Kidney (tissue), 14 donors: ENCODE measurements around the gene HKDC1. TPM values are rescaled to one million over a fixed set of nuclear protein-coding genes. Genes with fewer than 3 reads are reported as not detected.

Experiments
- DNase-seq, 5 donors: peaks; one replicate each; pipeline ENCODE4 v3.0.0-alpha.2; 2013 to 2020
- FAIRE-seq: peaks from 2 replicates; lab custom pipeline; 2012; peaks lifted over from hg19 to GRCh38; lab: Jason Lieb, UNC
- H3K27ac ChIP-seq, 2 donors: one replicate each; pipeline ENCODE4 v1.7.0; 2013; ENCODE audit warnings: low read depth in 2 of 2, low read length in 2 of 2, inconsistent platforms in 1 of 2
- H3K27me3 ChIP-seq: one replicate; pipeline ENCODE4 v1.7.1; 2013; ENCODE audit warnings: low read length, inconsistent platforms; ENCODE audit not compliant: control insufficient read depth, insufficient read depth
- H3K36me3 ChIP-seq, 3 donors: one replicate each; pipeline versions ENCODE4 v1.7.0 to v1.7.1; 2013; ENCODE audit warnings: low read length in 3 of 3, control low read depth in 1 of 3, inconsistent platforms in 1 of 3; ENCODE audit not compliant: insufficient read depth in 3 of 3, control insufficient read depth in 2 of 3
- H3K4me1 ChIP-seq, 3 donors: one replicate each; pipeline versions ENCODE4 v1.7.0 to v1.7.1; 2013; ENCODE audit warnings: low read length in 3 of 3, inconsistent platforms in 1 of 3, low read depth in 1 of 3; ENCODE audit not compliant: control insufficient read depth in 2 of 3, insufficient read depth in 2 of 3
- H3K4me3 ChIP-seq, 3 donors: one replicate each; pipeline versions ENCODE4 v1.7.0 to v1.8.1; 2013; ENCODE audit warnings: low read length in 3 of 3, control low read depth in 1 of 3, inconsistent platforms in 1 of 3
- H3K9ac ChIP-seq, 3 donors: one replicate each; pipeline versions ENCODE4 v1.7.0 to v1.7.1; 2013; ENCODE audit warnings: low read length in 3 of 3, control low read depth in 1 of 3, inconsistent platforms in 1 of 3
- H3K9me3 ChIP-seq, 3 donors: one replicate each; pipeline versions ENCODE4 v1.7.0 to v1.7.1; 2013; ENCODE audit warnings: low read length in 3 of 3, control low read depth in 1 of 3, inconsistent platforms in 1 of 3; ENCODE audit not compliant: control insufficient read depth in 2 of 3, insufficient read depth in 1 of 3
- CTCF ChIP-seq: IDR thresholded peaks from 3 replicates; pipeline ENCODE4 v1.5.1; 2012; ENCODE audit warnings: mild to moderate bottlenecking, moderate library complexity, borderline replicate concordance; ENCODE audit not compliant: insufficient read depth; ENCODE audit errors: extremely low read depth
- intact Hi-C: fragments of 100-400 bp; cut with DNase I; formaldehyde crosslinking; loops from one replicate; pipeline ENCODE4 v1.11.1; 2022
- polyA plus RNA-seq: library from polyadenylated mRNA; stranded (reverse); fragments of 350-450 nt; fragmentation: Illumina TruSeq; extraction: RNeasy Lipid Tissue Mini Kit (QIAGEN cat#74804); gene quantifications from one replicate; pipeline ENCODE4 v1.2.3, GENCODE V29; 2014; ENCODE audit warnings: low read depth, low replicate concordance; ENCODE audit not compliant: insufficient read depth
- total RNA-seq: library from RNA; stranded (reverse); fragmentation: NEBNext Ultra II Directional; extraction: Animal tissue kit (Norgen Biotek cat#: 25700); gene quantifications from one replicate; pipeline ENCODE4 v1.2.1, GENCODE V29; 2021
- donor health status: control.
- donor health status: control.
- donor health status: control.
- donor health status: control.
- donor health status: control.
- donor health status: DM: yes; HTN: yes; CAD: no.
- donor health status: Normal renal cell carcinoma (clear cell type).

The HKDC1 gene
- total and polyA plus RNA-seq, 2 donors from 2014 or later = 8.3 to 27.4 TPM

GRCh38 chr10:69239136-69239535 lies 19.0 kb downstream of the HKDC1 start:
- Histone ChIP-seq H3K4me1 (peaks cover 0 to 3% (median 0%) of the 10 kb centered on the region in 3 donors), H3K27me3 (no peaks in the 10 kb centered on the region), H3K9ac (no peak overlapping the region), H3K36me3 (peaks cover 0 to 5% (median 4%) of the 10 kb centered on the region in 3 donors), H3K27ac (no peak overlapping the region), H3K4me3 (no peak overlapping the region), H3K9me3 (no peaks in the 10 kb centered on the region)
- no peak for FAIRE-seq
- DNase-seq = no peak
- no peak for TF ChIP-seq CTCF
- intact Hi-C loops = loop anchor here (5.0 kb wide), 1 partner anchor 153 kb away; no protein-coding TSS in a partner anchor

GRCh38 chr10:69239816-69240434 lies 19.8 kb downstream of the HKDC1 start:
- DNase-seq (no peak), FAIRE-seq (no peak)
- intact Hi-C loops = loop anchor here (5.0 kb wide), 1 partner anchor 152 kb away; no protein-coding TSS in a partner anchor
- Histone ChIP-seq H3K9me3 (no peaks in the 10 kb centered on the region), H3K9ac (no peak overlapping the region), H3K36me3 (peaks cover 0 to 5% (median 5%) of the 10 kb centered on the region in 3 donors), H3K27ac (no peak overlapping the region), H3K27me3 (no peaks in the 10 kb centered on the region), H3K4me3 (no peak overlapping the region), H3K4me1 (peaks cover 0 to 3% (median 0%) of the 10 kb centered on the region in 3 donors)
- TF ChIP-seq CTCF = no peak

GRCh38 chr10:69240455-69240854 lies 20.3 kb downstream of the HKDC1 start:
- Histone ChIP-seq H3K9me3 (no peaks in the 10 kb centered on the region), H3K27me3 (no peaks in the 10 kb centered on the region), H3K4me3 (no peak overlapping the region), H3K27ac (no peak overlapping the region), H3K4me1 (peaks cover 0 to 3% (median 0%) of the 10 kb centered on the region in 3 donors), H3K9ac (no peak overlapping the region), H3K36me3 (peaks cover 0 to 5% (median 5%) of the 10 kb centered on the region in 3 donors)
- DNase-seq = no peak
- intact Hi-C loops = no loop called here
- no peak for FAIRE-seq
- no peak for TF ChIP-seq CTCF
